GM23248 (cell line): ENCODE measurements around the gene IL26. TPM values are rescaled to one million over a fixed set of nuclear protein-coding genes. Genes with fewer than 3 reads are reported as not detected.
A peak's percentile ranks its signal among the peaks of the same experiment; 100 is the strongest.

Source experiments
- DNase-seq: peaks from one replicate; pipeline ENCODE4 v3.0.0-alpha.2; 2015
- H2AFZ ChIP-seq: fragments of 200-600 bp; sonication (generic); 2 replicates; pipeline ENCODE4 v1.6.1; 2016; ENCODE audit warnings: antibody characterized with exemption
- H3F3A ChIP-seq: fragments of 200-600 bp; sonication (generic); 2 replicates; pipeline ENCODE4 v1.6.1; 2016; ENCODE audit warnings: mild to moderate bottlenecking, antibody characterized with exemption, mixed run types; ENCODE audit not compliant: insufficient read depth
- H3K27ac ChIP-seq: fragments of 200-600 bp; sonication (generic); 2 replicates; pipeline ENCODE4 v1.5.1; 2016; ENCODE audit warnings: mild to moderate bottlenecking
- H3K27me3 ChIP-seq: fragments of 200-600 bp; sonication (generic); replicated peaks from 2 replicates; pipeline ENCODE4 v1.6.1; 2016; ENCODE audit warnings: mild to moderate bottlenecking; ENCODE audit not compliant: insufficient read depth
- H3K36me3 ChIP-seq: fragments of 200-600 bp; sonication (generic); 2 replicates; pipeline ENCODE4 v1.6.1; 2016; ENCODE audit warnings: low read depth, mild to moderate bottlenecking
- H3K4me1 ChIP-seq: fragments of 200-600 bp; sonication (generic); 2 replicates; pipeline ENCODE4 v1.6.1; 2016; ENCODE audit warnings: mild to moderate bottlenecking; ENCODE audit not compliant: insufficient read depth
- H3K4me2 ChIP-seq: fragments of 200-600 bp; sonication (generic); one replicate; pipeline ENCODE4 v1.6.1; 2016; ENCODE audit warnings: mild to moderate bottlenecking; ENCODE audit not compliant: unreplicated experiment
- H3K4me3 ChIP-seq: fragments of 200-600 bp; sonication (generic); 2 replicates; pipeline ENCODE4 v1.5.1; 2016; ENCODE audit warnings: mild to moderate bottlenecking
- H3K79me2 ChIP-seq: fragments of 200-600 bp; sonication (generic); 2 replicates; pipeline ENCODE4 v1.6.1; 2016; ENCODE audit warnings: mild to moderate bottlenecking; ENCODE audit not compliant: insufficient read depth
- H3K9ac ChIP-seq: fragments of 200-600 bp; sonication (generic); 2 replicates; pipeline ENCODE4 v1.6.1; 2016; ENCODE audit warnings: mild to moderate bottlenecking
- H3K9me2 ChIP-seq: fragments of 200-600 bp; sonication (generic); 2 replicates; pipeline ENCODE4 v1.6.1; 2016; ENCODE audit warnings: mixed run types, mild to moderate bottlenecking, moderate library complexity; ENCODE audit not compliant: insufficient read depth
- H3K9me3 ChIP-seq: fragments of 200-600 bp; sonication (generic); one replicate; pipeline ENCODE4 v1.6.1; 2017; ENCODE audit warnings: low read depth
- H4K20me1 ChIP-seq: fragments of 200-600 bp; sonication (generic); 2 replicates; pipeline ENCODE4 v1.6.0; 2016; ENCODE audit not compliant: insufficient read depth
- EZH2 ChIP-seq: fragments of 200-600 bp; sonication (generic); IDR thresholded peaks from 2 replicates; pipeline ENCODE4 v1.6.1; 2018; ENCODE audit warnings: antibody characterized with exemption, mild to moderate bottlenecking; ENCODE audit not compliant: insufficient read depth, poor library complexity, severe bottlenecking
- EZH2phosphoT487 ChIP-seq: fragments of 200-600 bp; sonication (generic); IDR thresholded peaks from 2 replicates; pipeline ENCODE4 v1.6.1; 2018; ENCODE audit warnings: antibody characterized with exemption, moderate library complexity, mild to moderate bottlenecking, low read depth; ENCODE audit not compliant: insufficient read depth
- WGBS, 2 experiments: methylation state at CpG; one replicate each; pipeline ENCODE4 v1.1.6; 2015 to 2017; ENCODE audit warnings: low lambda C conversion rate in 2 of 2, low coverage in 1 of 2; ENCODE audit errors: missing lambda C conversion rate in 2 of 2; 5-methylcytosine and 5-hydroxymethylcytosine counted together
- in situ Hi-C: fragments of 300-500 bp; cut with MboI; formaldehyde crosslinking; loops from 2 replicates; pipeline ENCODE4 v1.15.0; 2020
- polyA plus RNA-seq: library from polyadenylated mRNA; unstranded; fragments of >200 nt; fragmentation: Nextera tagmentation; extraction: Ambion mirVana; gene quantifications from 2 replicates; pipeline ENCODE4 v1.2.1, GENCODE V29; 2016
- total RNA-seq: library from RNA; depleted of rRNA; stranded (reverse); fragments of >200 nt; shearing (Covaris generic); gene quantifications from 2 replicates; pipeline ENCODE4 v1.2.3, GENCODE V29; 2014

The IL26 gene
- total and polyA plus RNA-seq, 2 experiments from 2014 or later: not detected

- Histone ChIP-seq H3K4me3 (no peak overlapping the region), H3K9me3 (no peaks in the 10 kb centered on the region), H3K9ac (no peak overlapping the region), H3K4me2 (no peak overlapping the region), H3K79me2 (no peaks in the 10 kb centered on the region), H3K27me3 (no peaks in the 10 kb centered on the region), H2AFZ (no peak overlapping the region), H3K27ac (no peak overlapping the region), H3K36me3 (no peaks in the 10 kb centered on the region), H3F3A (peaks cover 31% of the 10 kb centered on the region), H3K4me1 (peaks cover 31% of the 10 kb centered on the region), H4K20me1 (no peaks in the 10 kb centered on the region), H3K9me2 (no peaks in the 10 kb centered on the region)
- TF ChIP-seq EZH2phosphoT487 (no peak), EZH2 (no peak)
- DNase-seq: peak; percentile 61
- in situ Hi-C loops: no loop called here
- 68 to 74% methylated on average over 2 of the region's 2 CpGs for WGBS, 2 experiments
These were observed 10.0 kb upstream of the IL26 start for GRCh38 chr12:68235576-68235975.

- Histone ChIP-seq H3K79me2 (no peaks in the 10 kb centered on the region), H3K4me1 (peaks cover 19% of the 10 kb centered on the region), H3F3A (peaks cover 19% of the 10 kb centered on the region), H3K4me3 (no peak overlapping the region), H3K9ac (no peak overlapping the region), H3K9me2 (no peaks in the 10 kb centered on the region), H3K36me3 (no peaks in the 10 kb centered on the region), H3K27me3 (no peaks in the 10 kb centered on the region), H3K9me3 (no peaks in the 10 kb centered on the region), H4K20me1 (no peaks in the 10 kb centered on the region), H3K27ac (no peak overlapping the region), H3K4me2 (no peak overlapping the region), H2AFZ (no peak overlapping the region)
- in situ Hi-C loops: loop anchor here (5.0 kb wide), 1 partner anchor 78 kb away; no protein-coding TSS in a partner anchor
- no peak for DNase-seq
- WGBS, 2 experiments: 58 to 87% methylated on average over 2 of the region's 2 CpGs
- TF ChIP-seq EZH2: no peak
- TF ChIP-seq EZH2phosphoT487: no peak
These were observed 8.5 kb upstream of the IL26 start for GRCh38 chr12:68234140-68234539.

GRCh38 chr12:68233498-68233897 is 7.9 kb upstream of the IL26 start:
- no peaks in the 10 kb centered on the region for H3K27me3 ChIP-seq
- H3K79me2 ChIP-seq: no peaks in the 10 kb centered on the region
- peaks cover 16% of the 10 kb centered on the region for H3K4me1 ChIP-seq
- H3F3A ChIP-seq: 0 out of 2 replicates have a peak, but pooled peaks cover 13% of the 10 kb centered on the region
- TF ChIP-seq EZH2 (no peak), EZH2phosphoT487 (no peak)
- H3K9ac ChIP-seq: no peak overlapping the region
- in situ Hi-C loops: loop anchor here (5.0 kb wide), 1 partner anchor 79 kb away; no protein-coding TSS in a partner anchor
- WGBS, 2 experiments: 67 to 81% methylated on average over 5 of the region's 5 CpGs
- no peaks in the 10 kb centered on the region for H3K9me3 ChIP-seq
- no peak for DNase-seq
- H3K27ac ChIP-seq: no peak overlapping the region
- H2AFZ ChIP-seq: no peak overlapping the region
- no peak overlapping the region for H3K4me3 ChIP-seq
- H3K36me3 ChIP-seq: no peaks in the 10 kb centered on the region
- no peaks in the 10 kb centered on the region for H4K20me1 ChIP-seq
- H3K4me2 ChIP-seq: no peak overlapping the region
- no peaks in the 10 kb centered on the region for H3K9me2 ChIP-seq

- DNase-seq: peak; percentile 38
- H4K20me1 ChIP-seq: no peaks in the 10 kb centered on the region
- H3K9ac ChIP-seq: no peak overlapping the region
- no peaks in the 10 kb centered on the region for H3K9me3 ChIP-seq
- TF ChIP-seq EZH2: no peak
- TF ChIP-seq EZH2phosphoT487: no peak
- no peaks in the 10 kb centered on the region for H3K36me3 ChIP-seq
- no peaks in the 10 kb centered on the region for H3K27me3 ChIP-seq
- H3K27ac ChIP-seq: no peak overlapping the region
- peaks cover under 1% of the 10 kb centered on the region; the same call in 1 of the 2 replicates for H3K4me1 ChIP-seq
- no peaks in the 10 kb centered on the region for H3K79me2 ChIP-seq
- H3K4me3 ChIP-seq: no peak overlapping the region
- H3K9me2 ChIP-seq: no peaks in the 10 kb centered on the region
- 20 to 22% methylated on average over 3 of the region's 3 CpGs for WGBS, 2 experiments
- in situ Hi-C loops: loop anchor here (5.0 kb wide), 1 partner anchor 81 kb away; no protein-coding TSS in a partner anchor
- no peaks in the 10 kb centered on the region for H3F3A ChIP-seq
- no peak overlapping the region for H3K4me2 ChIP-seq
- H2AFZ ChIP-seq: no peak overlapping the region
These were observed 6.1 kb upstream of the IL26 start for GRCh38 chr12:68231691-68232090.

GRCh38 chr12:68231229-68231628 is 5.6 kb upstream of the IL26 start:
- Histone ChIP-seq H3K27ac (no peak overlapping the region), H2AFZ (no peak overlapping the region), H3K9me3 (no peaks in the 10 kb centered on the region), H3K4me3 (no peak overlapping the region), H3K79me2 (no peaks in the 10 kb centered on the region), H3K9ac (no peak overlapping the region), H3K4me2 (no peak overlapping the region), H3K36me3 (no peaks in the 10 kb centered on the region), H3K9me2 (no peaks in the 10 kb centered on the region), H3K27me3 (no peaks in the 10 kb centered on the region), H3F3A (no peaks in the 10 kb centered on the region), H3K4me1 (no peaks in the 10 kb centered on the region), H4K20me1 (no peaks in the 10 kb centered on the region)
- DNase-seq: no peak
- in situ Hi-C loops: loop anchor here (5.0 kb wide), 1 partner anchor 81 kb away; no protein-coding TSS in a partner anchor
- no peak for TF ChIP-seq EZH2phosphoT487
- TF ChIP-seq EZH2: no peak
